Mucosa of rectum (tissue), 2 donors: ENCODE measurements around the gene ZNF214.
"Not testable (repeated sequence)": the region's sequence is repeated elsewhere in the genome, so short reads cannot be mapped to it uniquely, and the experiment has no call there.

Experiments used
- H3K27ac ChIP-seq, 2 donors: one replicate each; pipeline ENCODE4 v1.7.0; 2013; ENCODE audit warnings: inconsistent platforms in 2 of 2, low read depth in 2 of 2, low read length in 2 of 2
- H3K27me3 ChIP-seq, 2 donors: one replicate each; pipeline ENCODE4 v1.7.0; 2013; ENCODE audit warnings: low read length in 2 of 2; ENCODE audit not compliant: control insufficient read depth in 2 of 2, insufficient read depth in 2 of 2
- H3K36me3 ChIP-seq, 2 donors: one replicate each; pipeline ENCODE4 v1.7.0; 2013; ENCODE audit warnings: low read length in 2 of 2; ENCODE audit not compliant: control insufficient read depth in 2 of 2, insufficient read depth in 2 of 2
- H3K4me1 ChIP-seq, 2 donors: one replicate each; pipeline ENCODE4 v1.7.0; 2013; ENCODE audit warnings: low read length in 2 of 2, mild to moderate bottlenecking in 1 of 2; ENCODE audit not compliant: control insufficient read depth in 2 of 2, insufficient read depth in 2 of 2
- H3K4me3 ChIP-seq, 2 donors: one replicate each; pipeline ENCODE4 v1.7.0; 2013; ENCODE audit warnings: low read length in 2 of 2
- H3K9ac ChIP-seq, 2 donors: one replicate each; pipeline ENCODE4 v1.7.0; 2013; ENCODE audit warnings: low read length in 2 of 2, low read depth in 1 of 2, mild to moderate bottlenecking in 1 of 2
- H3K9me3 ChIP-seq, 2 donors: one replicate each; pipeline ENCODE4 v1.7.0; 2013; ENCODE audit warnings: low read length in 2 of 2; ENCODE audit not compliant: control insufficient read depth in 2 of 2
- donor health status: healthy.
- donor health status: Normal muscosa, but diverticular disease.

ZNF214 gene

GRCh38 chr11:6991227-6991626, 28.9 kb downstream of the ZNF214 start:
- H3K9me3 ChIP-seq = no peaks in the 10 kb centered on the region
- H3K9ac ChIP-seq = no peak overlapping the region
- no peaks in the 10 kb centered on the region for H3K4me1 ChIP-seq
- H3K36me3 ChIP-seq = no peaks in the 10 kb centered on the region
- no peaks in the 10 kb centered on the region for H3K27me3 ChIP-seq
- H3K4me3 ChIP-seq = no peak overlapping the region
- H3K27ac ChIP-seq = no peak overlapping the region

- H3K27me3 ChIP-seq = no peaks in the 10 kb centered on the region
- no peaks in the 10 kb centered on the region for H3K36me3 ChIP-seq
- H3K9me3 ChIP-seq = no peaks in the 10 kb centered on the region
- H3K4me1 ChIP-seq = no peaks in the 10 kb centered on the region
- no peak overlapping the region for H3K27ac ChIP-seq
- no peak overlapping the region for H3K4me3 ChIP-seq
- H3K9ac ChIP-seq = no peak overlapping the region
These were observed 31.6 kb downstream of the ZNF214 start for GRCh38 chr11:6988506-6988905.

GRCh38 chr11:6986487-6986886, 33.7 kb downstream of the ZNF214 start:
- Histone ChIP-seq H3K27me3 (no peaks in the 10 kb centered on the region), H3K36me3 (no peaks in the 10 kb centered on the region), H3K4me1 (no peaks in the 10 kb centered on the region), H3K4me3 (no peak overlapping the region), H3K9me3 (no peaks in the 10 kb centered on the region), H3K9ac (no peak overlapping the region), H3K27ac (no peak overlapping the region)

GRCh38 chr11:6979365-6979764, 40.8 kb downstream of the ZNF214 start:
- H3K9me3 ChIP-seq = no peaks in the 10 kb centered on the region
- no peak overlapping the region for H3K27ac ChIP-seq
- no peaks in the 10 kb centered on the region for H3K4me1 ChIP-seq
- no peak overlapping the region for H3K9ac ChIP-seq
- no peaks in the 10 kb centered on the region for H3K27me3 ChIP-seq
- no peak overlapping the region for H3K4me3 ChIP-seq
- H3K36me3 ChIP-seq = no peaks in the 10 kb centered on the region

GRCh38 chr11:6969854-6970253, 50.3 kb downstream of the ZNF214 start:
- H3K36me3 ChIP-seq, H3K9me3 ChIP-seq, H3K9ac ChIP-seq, H3K4me3 ChIP-seq, H3K27ac ChIP-seq, H3K4me1 ChIP-seq, H3K27me3 ChIP-seq: not testable (repeated sequence)

- H3K9ac ChIP-seq = no peak overlapping the region
These were observed 51.3 kb downstream of the ZNF214 start for GRCh38 chr11:6968816-6969215.

GRCh38 chr11:6962673-6963072, 57.5 kb downstream of the ZNF214 start:
- Histone ChIP-seq H3K9me3 (no peaks in the 10 kb centered on the region), H3K9ac (no peak overlapping the region)

More at GRCh38 chr11:6968816-6969215, 51.3 kb downstream of the ZNF214 start:
- Histone ChIP-seq H3K36me3 (no peaks in the 10 kb centered on the region), H3K4me1 (no peaks in the 10 kb centered on the region), H3K4me3 (no peak overlapping the region), H3K27ac (no peak overlapping the region), H3K9me3 (no peaks in the 10 kb centered on the region), H3K27me3 (no peaks in the 10 kb centered on the region)

GRCh38 chr11:6962141-6962540, 58.0 kb downstream of the ZNF214 start:
- Histone ChIP-seq H3K9ac (no peak overlapping the region), H3K36me3 (no peaks in the 10 kb centered on the region), H3K27ac (no peak overlapping the region), H3K4me3 (no peak overlapping the region), H3K27me3 (no peaks in the 10 kb centered on the region), H3K4me1 (no peaks in the 10 kb centered on the region), H3K9me3 (no peaks in the 10 kb centered on the region)

More at GRCh38 chr11:6962673-6963072, 57.5 kb downstream of the ZNF214 start:
- Histone ChIP-seq H3K4me1 (no peaks in the 10 kb centered on the region), H3K27me3 (no peaks in the 10 kb centered on the region), H3K36me3 (no peaks in the 10 kb centered on the region), H3K4me3 (no peak overlapping the region), H3K27ac (no peak overlapping the region)

- not testable (repeated sequence) for H3K4me1 ChIP-seq, H3K27me3 ChIP-seq, H3K9me3 ChIP-seq, H3K4me3 ChIP-seq, H3K36me3 ChIP-seq, H3K27ac ChIP-seq, H3K9ac ChIP-seq
These were observed 65.9 kb downstream of the ZNF214 start for GRCh38 chr11:6954248-6954647.
